ENCODE measurements around the gene SIRT4.

Gene SIRT4

DNA sequence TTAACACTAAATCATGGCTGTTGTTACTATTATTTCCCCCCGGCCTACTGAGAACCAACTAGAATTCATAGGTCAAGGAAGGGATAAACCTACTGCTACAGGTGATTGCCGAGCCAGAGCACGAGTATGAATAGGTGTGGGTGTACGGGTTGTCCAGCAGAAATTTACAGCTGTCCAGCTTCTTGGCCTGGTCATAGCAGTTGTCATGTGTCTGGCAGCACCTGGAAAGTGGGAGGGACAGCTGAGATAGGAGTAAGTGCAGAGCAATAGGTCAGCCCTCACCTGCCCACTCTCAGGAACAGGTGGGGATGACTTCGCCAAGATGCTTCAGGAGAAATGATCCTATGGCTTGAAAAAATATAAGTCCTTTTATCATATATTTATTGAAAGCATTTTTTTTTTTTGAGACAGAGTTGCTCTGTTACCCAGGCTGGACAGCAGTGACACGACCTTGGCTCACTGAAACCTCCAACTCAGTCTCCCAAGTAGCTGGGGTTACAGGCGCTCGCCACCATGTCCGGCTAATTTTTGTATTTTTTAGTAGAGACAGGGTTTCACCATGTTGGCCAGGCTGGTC is 22.8 kb downstream of the SIRT4 start:
- Histone ChIP-seq H3K27ac (no peak overlapping the region), H2AFZ (peak overlapping the region; percentile 93), H3K79me2 (no peaks in the 10 kb centered on the region), H3K9me3 (ENCODE audit: control insufficient read depth, low read length) (no peaks in the 10 kb centered on the region), H3K4me1 (no peaks in the 10 kb centered on the region), H3K27me3 (ENCODE audit: control insufficient read depth, insufficient read depth, low read length) (no peaks in the 10 kb centered on the region), H3K4me3 (ENCODE audit: low read depth, low read length) (no peak overlapping the region), H3K9ac (no peak overlapping the region), H3K36me3 (ENCODE audit: control insufficient read depth, insufficient read depth, low read length) (no peaks in the 10 kb centered on the region), H3K4me2 (ENCODE audit: low read length) (peak overlapping the region; percentile 75)
- TF ChIP-seq, protein P1, sequence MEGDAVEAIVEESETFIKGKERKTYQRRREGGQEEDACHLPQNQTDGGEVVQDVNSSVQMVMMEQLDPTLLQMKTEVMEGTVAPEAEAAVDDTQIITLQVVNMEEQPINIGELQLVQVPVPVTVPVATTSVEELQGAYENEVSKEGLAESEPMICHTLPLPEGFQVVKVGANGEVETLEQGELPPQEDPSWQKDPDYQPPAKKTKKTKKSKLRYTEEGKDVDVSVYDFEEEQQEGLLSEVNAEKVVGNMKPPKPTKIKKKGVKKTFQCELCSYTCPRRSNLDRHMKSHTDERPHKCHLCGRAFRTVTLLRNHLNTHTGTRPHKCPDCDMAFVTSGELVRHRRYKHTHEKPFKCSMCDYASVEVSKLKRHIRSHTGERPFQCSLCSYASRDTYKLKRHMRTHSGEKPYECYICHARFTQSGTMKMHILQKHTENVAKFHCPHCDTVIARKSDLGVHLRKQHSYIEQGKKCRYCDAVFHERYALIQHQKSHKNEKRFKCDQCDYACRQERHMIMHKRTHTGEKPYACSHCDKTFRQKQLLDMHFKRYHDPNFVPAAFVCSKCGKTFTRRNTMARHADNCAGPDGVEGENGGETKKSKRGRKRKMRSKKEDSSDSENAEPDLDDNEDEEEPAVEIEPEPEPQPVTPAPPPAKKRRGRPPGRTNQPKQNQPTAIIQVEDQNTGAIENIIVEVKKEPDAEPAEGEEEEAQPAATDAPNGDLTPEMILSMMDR (IDR thresholded peaks at IDR 0.05): no peak

DNA sequence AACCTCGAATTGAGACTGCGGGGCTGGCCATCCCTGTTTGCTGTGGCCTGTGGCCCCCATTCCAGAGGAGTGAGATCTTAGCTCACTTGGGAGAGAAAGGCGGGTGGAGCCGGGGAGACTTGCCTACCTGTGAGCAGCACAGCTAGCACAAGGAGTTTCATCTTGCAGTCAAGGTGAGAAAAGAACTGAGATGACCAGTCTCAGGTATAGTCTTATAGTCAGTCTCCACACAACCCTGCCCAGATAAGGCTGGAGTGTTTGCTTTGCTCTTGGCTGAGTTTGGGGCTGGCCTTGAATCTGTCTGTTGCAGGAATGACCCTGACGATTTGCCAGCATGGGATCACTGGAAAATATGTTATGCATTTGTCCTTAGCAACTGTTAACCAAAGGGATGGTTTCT is 25.5 kb downstream of the SIRT4 start, which contains the start of gene PLA2G1B:
Gene PLA2G1B (minus strand): TSS at position 187 of the 400 bp plus-strand sequence. CDS start 26 bp downstream, at position 161.
- no peaks in the 10 kb centered on the region for H3K79me2 ChIP-seq
- peak within 1 kb of the TSS; percentile 42 for H2AFZ ChIP-seq
- no peaks in the 10 kb centered on the region for H3K9me3 ChIP-seq (ENCODE audit: control insufficient read depth, low read length)
- H3K27me3 ChIP-seq (ENCODE audit: control insufficient read depth, insufficient read depth, low read length): no peaks in the 10 kb centered on the region
- no peak within 1 kb of the TSS for H3K4me3 ChIP-seq (ENCODE audit: low read depth, low read length)
- no peak within 1 kb of the TSS for H3K4me2 ChIP-seq (ENCODE audit: low read length)
- H3K9ac ChIP-seq: no peak within 1 kb of the TSS
- no peaks in the 10 kb centered on the region for H3K4me1 ChIP-seq
- TF ChIP-seq, protein P1 (IDR thresholded peaks at IDR 0.05): no peak
- H3K36me3 ChIP-seq (ENCODE audit: control insufficient read depth, insufficient read depth, low read length): no peaks in the 10 kb centered on the region
- no peak within 1 kb of the TSS for H3K27ac ChIP-seq

DNA sequence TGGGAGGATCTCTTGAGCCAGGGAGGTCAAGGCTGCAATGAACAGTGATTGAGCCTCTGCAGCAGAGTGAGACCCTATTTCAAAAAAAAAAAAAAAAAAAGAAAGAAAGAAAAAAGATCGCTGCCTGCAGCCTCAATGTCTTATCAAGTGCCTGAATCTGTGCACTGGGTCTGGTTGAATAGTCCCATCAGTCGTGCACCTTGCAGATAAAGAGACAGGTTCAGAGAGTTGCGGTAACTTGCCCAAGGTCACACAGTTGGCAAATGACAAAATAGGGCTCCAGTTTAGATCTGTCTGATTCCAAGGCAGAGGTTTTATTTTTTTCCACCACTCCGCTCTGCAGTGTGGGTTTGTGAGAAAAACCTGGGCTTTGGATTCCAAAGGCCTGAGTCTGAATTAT is 26.1 kb downstream of the SIRT4 start:
- no peak overlapping the region for H2AFZ ChIP-seq
- no peaks in the 10 kb centered on the region for H3K27me3 ChIP-seq (ENCODE audit: control insufficient read depth, insufficient read depth, low read length)
- no peak overlapping the region for H3K9ac ChIP-seq
- H3K27ac ChIP-seq: no peak overlapping the region
- TF ChIP-seq, protein P1 (IDR thresholded peaks at IDR 0.05): no peak
- no peaks in the 10 kb centered on the region for H3K79me2 ChIP-seq
- no peaks in the 10 kb centered on the region for H3K36me3 ChIP-seq (ENCODE audit: control insufficient read depth, insufficient read depth, low read length)
- H3K9me3 ChIP-seq (ENCODE audit: control insufficient read depth, low read length): no peaks in the 10 kb centered on the region
- no peak overlapping the region for H3K4me3 ChIP-seq (ENCODE audit: low read depth, low read length)
- no peak overlapping the region for H3K4me2 ChIP-seq (ENCODE audit: low read length)
- no peaks in the 10 kb centered on the region for H3K4me1 ChIP-seq

DNA sequence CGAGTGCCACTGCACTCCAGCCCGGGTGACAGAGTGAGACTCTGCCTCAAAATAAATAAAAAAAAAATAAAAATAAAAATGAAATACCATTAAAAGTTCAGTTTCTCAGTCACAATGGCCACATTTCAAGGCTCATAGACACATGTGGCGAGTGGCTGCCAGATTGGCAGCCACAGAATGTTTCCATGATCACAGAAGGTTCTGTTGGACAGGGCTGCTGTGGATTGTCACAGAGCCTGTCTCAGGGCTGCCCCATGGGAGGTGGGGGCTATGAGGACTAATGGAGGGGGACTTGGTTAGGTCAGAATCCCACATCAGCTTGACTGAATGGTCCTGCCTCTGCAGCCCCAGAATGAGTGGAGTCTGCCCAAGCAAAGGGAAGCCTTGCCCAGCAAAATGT is 29.3 kb downstream of the SIRT4 start:
- H3K4me2 ChIP-seq (ENCODE audit: low read length): no peak overlapping the region
- no peaks in the 10 kb centered on the region for H3K79me2 ChIP-seq
- no peak overlapping the region for H3K4me3 ChIP-seq (ENCODE audit: low read depth, low read length)
- no peaks in the 10 kb centered on the region for H3K27me3 ChIP-seq (ENCODE audit: control insufficient read depth, insufficient read depth, low read length)
- TF ChIP-seq, protein P1 (IDR thresholded peaks at IDR 0.05): no peak
- H2AFZ ChIP-seq: no peak overlapping the region
- no peak overlapping the region for H3K9ac ChIP-seq
- no peaks in the 10 kb centered on the region for H3K9me3 ChIP-seq (ENCODE audit: control insufficient read depth, low read length)
- no peak overlapping the region for H3K27ac ChIP-seq
- H3K36me3 ChIP-seq (ENCODE audit: control insufficient read depth, insufficient read depth, low read length): no peaks in the 10 kb centered on the region
- H3K4me1 ChIP-seq: no peaks in the 10 kb centered on the region

DNA sequence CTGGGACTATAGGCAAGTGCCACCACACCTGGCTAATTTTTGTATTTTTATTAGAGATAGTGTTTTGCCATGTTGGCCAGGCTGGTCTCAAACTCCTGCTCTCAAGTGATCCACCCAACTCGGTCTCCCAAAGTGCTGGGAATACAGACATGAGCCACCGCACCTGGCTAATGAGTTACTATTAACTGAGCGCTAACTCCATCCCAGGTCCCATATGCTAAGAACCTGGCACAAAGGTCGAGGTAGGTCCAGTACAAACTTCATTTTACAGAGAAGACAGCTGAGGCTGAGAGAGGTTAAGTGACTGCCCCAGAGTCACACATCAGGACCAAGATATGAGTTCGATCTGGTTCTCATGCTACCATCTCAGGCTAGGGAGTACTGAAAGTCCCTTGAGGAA is 29.9 kb downstream of the SIRT4 start:
- H3K9ac ChIP-seq: no peak overlapping the region
- no peak overlapping the region for H2AFZ ChIP-seq

More for the DNA sequence above, 29.9 kb downstream of the SIRT4 start:
- Histone ChIP-seq H3K27me3 (ENCODE audit: control insufficient read depth, insufficient read depth, low read length) (no peaks in the 10 kb centered on the region), H3K4me2 (ENCODE audit: low read length) (no peak overlapping the region), H3K4me1 (no peaks in the 10 kb centered on the region), H3K4me3 (ENCODE audit: low read depth, low read length) (no peak overlapping the region), H3K79me2 (no peaks in the 10 kb centered on the region), H3K36me3 (ENCODE audit: control insufficient read depth, insufficient read depth, low read length) (no peaks in the 10 kb centered on the region), H3K9me3 (ENCODE audit: control insufficient read depth, low read length) (no peaks in the 10 kb centered on the region), H3K27ac (no peak overlapping the region)
- TF ChIP-seq, protein P1 (IDR thresholded peaks at IDR 0.05): no peak
